ENCODE results near the gene GNA12. TPM values are rescaled to one million over a fixed set of nuclear protein-coding genes. Genes with fewer than 3 reads are reported as not detected.

Gene GNA12
- polyA plus RNA-seq, 1 donor (not counting 4 experiments of a cell fraction or from before 2014, with no cell fraction given): 35.5 TPM

DNA sequence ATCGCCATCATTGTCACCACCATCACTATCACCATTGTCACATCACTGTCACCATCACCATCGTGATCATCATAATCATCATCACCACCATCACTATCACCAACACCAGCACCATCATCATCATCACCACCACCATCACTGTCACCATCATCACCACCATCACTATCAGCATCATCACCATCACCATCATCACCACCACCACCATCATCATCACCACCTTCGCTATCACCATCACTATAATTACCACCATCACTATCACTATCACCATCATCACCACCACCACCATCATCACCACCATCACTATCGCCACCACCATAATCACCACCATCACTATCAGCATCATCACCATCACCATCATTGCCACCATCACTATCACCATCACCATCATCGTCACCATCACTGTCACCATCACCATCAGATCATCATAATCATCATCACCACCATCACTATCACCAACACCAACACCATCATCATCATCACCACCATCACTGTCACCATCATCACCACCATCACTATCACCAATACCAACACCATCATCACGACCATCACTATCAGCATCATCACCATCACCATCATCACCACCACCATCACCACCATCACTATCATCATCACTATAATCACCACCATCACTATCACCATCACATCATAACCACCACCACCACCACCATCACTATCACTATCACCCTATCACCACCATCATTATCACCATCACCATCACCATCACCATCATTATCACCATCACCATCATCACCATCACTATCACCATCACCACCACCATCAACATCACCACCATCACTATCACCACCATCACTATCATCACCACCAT is 6.0 kb upstream of the GNA12 start:
- no peak overlapping the region for H3K4me3 ChIP-seq (ENCODE audit: control insufficient read depth in 2 of 3, extremely low read depth in 1 of 3, insufficient read depth in 2 of 3, low read depth in 1 of 3, low read length in 3 of 3)
- H2AFZ ChIP-seq (ENCODE audit: control insufficient read depth, low read length): no peak overlapping the region
- dilution Hi-C loops (cut with MboI; ENCODE audit: extremely low pct_ligation_motif_present, low sequenced_read_pairs): no loop called here

DNA sequence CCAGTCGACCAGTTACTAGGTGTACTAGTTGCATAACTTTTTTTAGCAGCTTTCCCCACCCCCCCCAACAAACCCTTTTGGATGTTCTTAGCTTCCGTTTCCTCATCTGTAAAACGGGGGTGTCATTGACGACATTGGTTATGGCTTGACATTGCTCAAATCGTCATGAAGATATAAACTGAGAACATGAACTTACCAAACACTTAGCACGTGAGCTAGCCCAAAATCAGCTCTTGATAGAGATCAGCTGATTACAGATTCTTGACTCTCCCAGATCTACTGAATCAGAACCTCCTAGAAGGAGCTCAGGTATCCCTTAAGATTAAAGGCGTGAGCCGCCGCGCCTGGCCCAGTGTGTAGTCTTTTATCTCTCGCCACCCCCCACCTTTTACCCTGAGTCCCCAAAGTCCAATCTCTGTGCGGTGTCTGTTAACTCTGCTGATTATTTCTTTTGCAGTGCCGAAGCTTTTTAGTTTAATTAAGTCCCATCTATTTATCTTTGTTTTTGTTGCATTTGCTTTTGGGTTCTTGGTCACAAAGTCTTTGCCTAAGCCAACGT is 1.0 kb upstream of the GNA12 start:
- FAIRE-seq: no peak
- H3K27me3 ChIP-seq (ENCODE audit: control insufficient read depth, extremely low read depth, insufficient read depth, low read length): no peaks in the 10 kb centered on the region
- H3K4me1 ChIP-seq (ENCODE audit: control insufficient read depth, extremely low read depth, insufficient read depth, low read length): peaks cover 11% of the 10 kb centered on the region
- H3K27ac ChIP-seq (ENCODE audit: control insufficient read depth, insufficient read depth, low read length): peak overlapping the region; percentile 70
- H3K9me3 ChIP-seq (ENCODE audit: control insufficient read depth, low read depth, low read length): no peaks in the 10 kb centered on the region
- no peaks in the 10 kb centered on the region for H3K9me1 ChIP-seq (ENCODE audit: control insufficient read depth, extremely low read depth, insufficient read depth, low read length)
- dilution Hi-C loops (cut with MboI; ENCODE audit: extremely low pct_ligation_motif_present, low sequenced_read_pairs): no loop called here
- H3K4me2 ChIP-seq (ENCODE audit: control insufficient read depth, extremely low read depth, insufficient read depth, low read depth, low read length): peak overlapping the region; percentile 95
- no peak for DNase-seq (ENCODE audit: low read depth, low spot score)
- TF ChIP-seq EZH2 (IDR thresholded peaks at IDR 0.05; ENCODE audit: low read length): no peak
- TF ChIP-seq, protein P1, sequence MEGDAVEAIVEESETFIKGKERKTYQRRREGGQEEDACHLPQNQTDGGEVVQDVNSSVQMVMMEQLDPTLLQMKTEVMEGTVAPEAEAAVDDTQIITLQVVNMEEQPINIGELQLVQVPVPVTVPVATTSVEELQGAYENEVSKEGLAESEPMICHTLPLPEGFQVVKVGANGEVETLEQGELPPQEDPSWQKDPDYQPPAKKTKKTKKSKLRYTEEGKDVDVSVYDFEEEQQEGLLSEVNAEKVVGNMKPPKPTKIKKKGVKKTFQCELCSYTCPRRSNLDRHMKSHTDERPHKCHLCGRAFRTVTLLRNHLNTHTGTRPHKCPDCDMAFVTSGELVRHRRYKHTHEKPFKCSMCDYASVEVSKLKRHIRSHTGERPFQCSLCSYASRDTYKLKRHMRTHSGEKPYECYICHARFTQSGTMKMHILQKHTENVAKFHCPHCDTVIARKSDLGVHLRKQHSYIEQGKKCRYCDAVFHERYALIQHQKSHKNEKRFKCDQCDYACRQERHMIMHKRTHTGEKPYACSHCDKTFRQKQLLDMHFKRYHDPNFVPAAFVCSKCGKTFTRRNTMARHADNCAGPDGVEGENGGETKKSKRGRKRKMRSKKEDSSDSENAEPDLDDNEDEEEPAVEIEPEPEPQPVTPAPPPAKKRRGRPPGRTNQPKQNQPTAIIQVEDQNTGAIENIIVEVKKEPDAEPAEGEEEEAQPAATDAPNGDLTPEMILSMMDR (optimal IDR thresholded peaks at IDR 0.05 in 1 of 3, IDR thresholded peaks at IDR 0.05 in 1 of 3, conservative IDR thresholded peaks at IDR 0.05 in 1 of 3; ENCODE audit: extremely low read depth in 1 of 3, insufficient read depth in 2 of 3, low read length in 3 of 3): no peak
- H3K79me2 ChIP-seq (ENCODE audit: control insufficient read depth, insufficient read depth, low read length): peaks cover 33% of the 10 kb centered on the region
- H2AFZ ChIP-seq (ENCODE audit: control insufficient read depth, low read length): peak overlapping the region; percentile 95
- peaks cover 2 to 4% of the 10 kb centered on the region in 2 experiments for H3K36me3 ChIP-seq (ENCODE audit: control insufficient read depth in 2 of 2, extremely low read depth in 1 of 2, insufficient read depth in 2 of 2, low read length in 2 of 2)
- H3K4me3 ChIP-seq (ENCODE audit: control insufficient read depth in 2 of 3, extremely low read depth in 1 of 3, insufficient read depth in 2 of 3, low read depth in 1 of 3, low read length in 3 of 3): peak overlapping the region in 1 of 3 experiments; percentile 86
- H3K9ac ChIP-seq (ENCODE audit: control insufficient read depth, extremely low read depth, insufficient read depth, low read length): peak overlapping the region; percentile 68
- H4K20me1 ChIP-seq (ENCODE audit: control insufficient read depth, extremely low read depth, insufficient read depth, low read length): peaks cover 2% of the 10 kb centered on the region

More for the DNA sequence above, 6.0 kb upstream of the GNA12 start:
- H4K20me1 ChIP-seq (ENCODE audit: control insufficient read depth, extremely low read depth, insufficient read depth, low read length): no peaks in the 10 kb centered on the region
- H3K9ac ChIP-seq (ENCODE audit: control insufficient read depth, extremely low read depth, insufficient read depth, low read length): no peak overlapping the region
- DNase-seq (ENCODE audit: low read depth, low spot score): no peak
- no peak overlapping the region for H3K4me2 ChIP-seq (ENCODE audit: control insufficient read depth, extremely low read depth, insufficient read depth, low read depth, low read length)
- H3K9me3 ChIP-seq (ENCODE audit: control insufficient read depth, low read depth, low read length): no peaks in the 10 kb centered on the region
- H3K4me1 ChIP-seq (ENCODE audit: control insufficient read depth, extremely low read depth, insufficient read depth, low read length): no peaks in the 10 kb centered on the region
- H3K27me3 ChIP-seq (ENCODE audit: control insufficient read depth, extremely low read depth, insufficient read depth, low read length): no peaks in the 10 kb centered on the region
- no peaks in the 10 kb centered on the region for H3K79me2 ChIP-seq (ENCODE audit: control insufficient read depth, insufficient read depth, low read length)
- H3K27ac ChIP-seq (ENCODE audit: control insufficient read depth, insufficient read depth, low read length): no peak overlapping the region
- no peak for TF ChIP-seq EZH2 (IDR thresholded peaks at IDR 0.05; ENCODE audit: low read length)
- TF ChIP-seq, protein P1 (optimal IDR thresholded peaks at IDR 0.05 in 1 of 3, IDR thresholded peaks at IDR 0.05 in 1 of 3, conservative IDR thresholded peaks at IDR 0.05 in 1 of 3; ENCODE audit: extremely low read depth in 1 of 3, insufficient read depth in 2 of 3, low read length in 3 of 3): no peak
- no peaks in the 10 kb centered on the region for H3K9me1 ChIP-seq (ENCODE audit: control insufficient read depth, extremely low read depth, insufficient read depth, low read length)
- no peaks in the 10 kb centered on the region for H3K36me3 ChIP-seq (ENCODE audit: control insufficient read depth in 2 of 2, extremely low read depth in 1 of 2, insufficient read depth in 2 of 2, low read length in 2 of 2)
- no peak for FAIRE-seq

All from keratinocyte (primary cell).